Hematopoietic multipotent progenitor cell treated with erythropoietin and hydrocortisone succinate and interleukin-3 and kit ligand, for 17 days (in vitro differentiated cells): ENCODE data around the gene MBD3L1.

Source experiments
- DNase-seq: peaks from one replicate; pipeline ENCODE4 v3.0.0-alpha.2; 2015; ENCODE audit warnings: low spot score

MBD3L1 gene

DNA sequence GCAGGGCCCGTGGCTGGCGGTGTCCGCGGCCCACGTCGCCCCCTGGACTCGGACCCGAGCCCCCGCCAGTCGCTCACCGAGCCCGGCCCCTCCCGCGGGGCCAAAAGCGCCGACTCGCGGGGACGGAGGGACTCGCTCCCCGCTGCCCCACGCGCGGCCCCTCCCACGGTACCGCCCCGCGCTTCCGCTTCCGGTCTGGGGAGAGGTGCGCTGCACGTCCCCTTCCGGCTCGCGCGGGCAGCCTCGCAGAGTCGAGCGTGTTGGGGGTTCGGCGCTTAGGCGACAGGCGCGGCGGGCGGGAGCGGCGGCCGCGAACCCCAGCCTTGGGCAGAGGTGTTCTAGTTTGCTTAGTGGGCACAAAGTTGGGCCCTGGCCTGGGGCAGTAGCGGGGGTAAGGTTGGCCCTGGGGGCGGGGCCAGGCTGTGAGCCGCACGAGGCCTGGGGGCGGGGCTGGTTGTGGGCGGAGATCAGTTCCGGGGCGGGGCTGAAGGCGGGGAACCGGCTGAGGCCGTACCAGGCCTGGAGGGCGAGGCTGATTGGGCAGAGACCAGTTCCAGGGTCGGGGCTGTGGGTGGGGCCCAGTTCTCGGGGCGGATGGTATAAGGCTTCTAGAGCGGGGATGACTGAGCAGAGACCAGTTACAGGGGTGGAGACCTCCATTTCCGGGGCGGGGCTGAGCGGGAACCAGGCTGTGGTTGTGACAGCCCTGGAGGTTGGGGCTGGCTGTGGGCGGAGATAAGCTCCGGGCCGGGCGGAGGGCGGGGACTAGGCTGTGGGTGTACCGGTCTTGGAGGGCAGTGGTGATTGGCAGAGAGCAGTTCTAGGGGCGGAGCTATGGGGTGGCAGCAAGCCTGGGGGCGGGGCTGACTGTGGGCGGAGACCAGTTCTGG lies at the start of gene MBD3L1, which contains the start of gene ZNF558:
MBD3L1 (plus strand) TSS at position 246 of the 890 bp plus-strand sequence. CDS start 10,302 bp downstream, outside the sequence.
ZNF558 (minus strand) TSS at position 173 of the 890 bp plus-strand sequence. CDS start 9,645 bp downstream, outside the sequence.
- peak; percentile 97 for DNase-seq

DNA sequence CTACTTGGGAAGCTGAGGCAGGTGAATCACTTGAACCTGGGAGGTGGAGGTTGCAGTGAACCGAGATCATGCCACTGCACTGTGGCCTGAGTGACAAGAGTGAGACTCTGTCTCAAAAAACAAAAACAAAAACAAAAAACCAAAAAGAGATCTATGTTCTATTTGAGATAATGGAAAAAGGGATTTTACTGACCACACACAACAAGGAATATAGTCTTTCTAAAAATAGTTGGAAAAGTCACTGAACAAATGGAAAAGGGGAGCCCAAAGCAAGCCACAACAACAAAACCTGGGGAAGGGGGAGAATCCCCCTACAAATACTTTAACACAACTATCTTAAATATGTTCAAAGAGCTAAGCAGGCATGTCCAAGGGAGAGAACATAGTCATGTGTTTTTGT lies 37.4 kb upstream of the MBD3L1 start:
- no peak for DNase-seq

DNA sequence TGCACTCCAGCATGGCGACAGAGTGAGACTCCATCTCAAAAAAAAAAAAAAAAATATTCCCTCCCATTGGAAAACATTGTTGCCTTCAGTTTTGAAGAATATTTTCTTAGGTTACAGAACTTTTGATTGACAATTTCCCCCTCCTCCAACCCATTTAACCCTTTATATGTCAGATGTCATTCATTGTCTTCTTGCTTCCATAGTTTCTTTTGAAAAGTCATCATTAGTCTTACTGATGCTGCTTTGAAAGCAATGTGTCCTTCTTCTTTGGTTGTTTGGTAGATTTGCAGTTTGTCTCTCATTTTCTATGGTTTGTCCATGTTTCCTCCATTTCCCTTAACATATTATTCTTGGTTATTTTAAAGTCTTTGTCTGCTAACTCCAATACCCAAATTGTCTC lies 25.5 kb upstream of the MBD3L1 start:
- DNase-seq: no peak

DNA sequence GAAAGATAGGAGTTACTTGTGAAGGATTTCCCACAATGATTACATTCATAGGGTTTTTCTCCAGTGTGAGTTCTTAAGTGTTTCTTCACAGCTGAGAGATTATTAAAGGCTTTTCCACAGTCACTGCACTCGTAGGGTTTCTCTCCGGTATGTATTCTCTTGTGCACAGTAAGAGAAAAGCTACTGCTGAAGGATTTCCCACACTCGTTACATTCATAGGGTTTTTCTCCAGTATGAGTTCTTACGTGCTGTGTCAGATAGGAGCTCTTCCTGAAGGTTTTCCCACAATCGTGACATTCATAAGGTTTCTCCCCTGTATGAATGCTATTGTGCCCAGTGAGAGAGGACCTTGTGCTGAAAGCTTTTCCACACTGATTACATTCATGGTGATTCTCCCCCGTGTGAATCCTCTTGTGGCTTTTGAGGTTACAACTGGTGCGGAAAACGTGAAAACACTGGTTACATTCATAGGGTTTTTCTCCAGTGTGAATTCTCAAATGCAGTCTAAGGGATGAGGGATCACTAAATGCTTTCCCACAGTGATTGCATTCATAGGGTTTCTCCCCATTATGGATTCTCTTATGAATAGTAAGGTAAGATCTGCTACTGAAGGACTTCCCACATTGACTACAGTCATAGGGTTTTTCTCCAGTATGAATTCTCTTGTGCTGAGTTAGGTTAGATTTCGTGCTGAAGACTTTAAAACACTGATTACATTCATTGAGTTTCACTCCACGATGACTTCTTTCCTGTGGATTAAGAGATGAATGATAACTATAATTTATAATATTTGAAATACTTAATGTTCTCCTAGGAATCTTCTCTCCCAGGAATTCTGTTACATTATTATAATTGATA lies 20.6 kb upstream of the MBD3L1 start:
- no peak for DNase-seq

DNA sequence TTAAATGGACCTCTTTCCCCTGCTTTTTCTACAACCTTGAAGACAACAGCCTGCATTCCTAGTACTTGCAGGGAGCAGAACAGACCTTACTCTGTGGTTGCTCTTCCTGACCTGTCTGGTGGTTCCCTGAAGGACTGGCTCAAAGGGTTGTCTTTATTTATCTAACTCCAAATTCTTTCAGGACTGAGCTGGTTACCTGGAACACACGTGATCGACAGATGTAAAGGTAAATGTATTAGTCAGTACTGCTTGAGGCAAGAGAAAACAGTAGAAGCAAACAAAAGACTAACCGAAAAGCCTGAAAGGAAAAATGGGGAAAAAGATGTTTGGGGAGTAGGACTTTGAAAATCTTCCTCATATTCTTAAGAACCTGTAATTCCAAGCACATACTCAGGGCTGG lies 18.0 kb upstream of the MBD3L1 start:
- DNase-seq: no peak

DNA sequence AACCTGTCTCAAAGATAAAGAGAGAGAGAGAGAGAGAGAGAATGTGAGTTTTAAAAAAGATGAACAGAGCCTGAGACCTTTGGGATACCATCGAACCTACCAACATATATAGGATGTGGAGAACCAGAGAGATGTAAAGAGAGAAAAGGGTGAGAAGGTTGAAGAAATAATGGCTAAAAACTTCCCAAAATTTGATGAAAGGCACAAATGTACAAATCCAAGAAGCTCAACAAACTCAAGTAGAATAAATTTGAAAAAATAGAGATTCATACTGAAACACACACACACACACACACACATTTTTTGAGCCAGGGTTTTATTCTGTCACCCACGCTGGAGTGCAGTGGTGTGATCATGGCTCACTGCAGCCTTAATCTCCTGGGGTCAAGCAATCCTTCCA lies 16.4 kb upstream of the MBD3L1 start:
- no peak for DNase-seq

DNA sequence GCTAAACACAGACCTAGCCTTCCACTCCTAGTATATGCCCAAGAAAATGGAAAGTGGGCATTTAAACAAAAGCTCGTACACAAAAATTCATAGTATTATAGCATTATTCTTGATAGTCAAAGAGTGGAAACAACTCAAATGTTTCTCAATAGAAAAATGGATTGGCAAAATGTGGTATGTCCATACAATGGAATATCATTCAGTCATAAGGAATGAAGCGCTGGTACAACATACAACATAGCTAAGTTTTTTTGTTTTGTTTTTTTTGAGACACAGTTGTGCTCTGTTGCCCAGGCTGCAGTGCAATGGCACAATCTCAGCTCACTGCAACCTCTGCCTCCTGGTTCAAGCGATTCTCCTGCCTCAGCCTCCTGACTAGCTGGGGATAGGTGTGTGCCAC lies 11.9 kb upstream of the MBD3L1 start:
- DNase-seq: no peak

DNA sequence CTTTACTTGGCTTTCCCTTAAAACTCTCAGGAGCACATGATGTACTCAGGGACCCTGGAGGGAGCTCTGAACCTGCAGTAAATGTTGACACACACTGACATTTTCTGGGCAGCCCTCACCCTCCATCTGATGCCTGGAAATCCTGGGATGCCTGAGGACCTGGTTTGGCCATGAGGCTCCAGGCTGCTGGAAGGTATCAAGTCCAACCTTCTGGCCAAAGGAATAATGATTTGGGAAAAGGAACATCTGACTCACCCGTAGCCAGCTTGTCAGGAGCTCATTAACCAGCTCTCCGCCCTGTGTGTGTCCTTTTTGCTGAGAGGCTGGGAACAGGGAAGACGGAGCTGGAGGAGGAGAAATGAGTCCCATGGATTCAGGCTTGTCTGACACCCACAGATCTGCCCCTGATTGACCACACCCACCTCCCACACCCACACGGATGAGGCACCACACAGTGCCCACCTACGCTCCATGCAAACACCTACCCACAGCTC lies 10.4 kb upstream of the MBD3L1 start:
- DNase-seq: no peak

DNA sequence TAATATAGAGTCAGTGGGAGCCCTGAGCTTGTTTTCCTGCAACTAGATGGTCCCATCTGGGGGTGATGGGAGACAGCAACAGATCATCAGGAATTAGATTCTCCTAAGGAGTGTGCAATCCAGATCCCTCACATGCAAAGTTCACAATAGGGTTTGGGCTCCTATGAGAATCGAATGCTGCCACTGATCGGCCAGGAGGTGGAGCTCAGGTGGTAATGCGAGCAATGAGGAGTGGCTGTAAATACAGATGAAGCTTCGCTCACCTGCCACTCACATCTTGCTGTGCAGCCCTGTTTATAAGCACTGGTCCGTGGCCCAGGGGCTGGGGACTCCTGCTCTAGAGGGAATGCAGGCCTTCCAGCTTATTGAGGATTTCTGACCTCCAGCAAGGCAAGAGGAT lies 5.8 kb upstream of the MBD3L1 start:
- DNase-seq: no peak

DNA sequence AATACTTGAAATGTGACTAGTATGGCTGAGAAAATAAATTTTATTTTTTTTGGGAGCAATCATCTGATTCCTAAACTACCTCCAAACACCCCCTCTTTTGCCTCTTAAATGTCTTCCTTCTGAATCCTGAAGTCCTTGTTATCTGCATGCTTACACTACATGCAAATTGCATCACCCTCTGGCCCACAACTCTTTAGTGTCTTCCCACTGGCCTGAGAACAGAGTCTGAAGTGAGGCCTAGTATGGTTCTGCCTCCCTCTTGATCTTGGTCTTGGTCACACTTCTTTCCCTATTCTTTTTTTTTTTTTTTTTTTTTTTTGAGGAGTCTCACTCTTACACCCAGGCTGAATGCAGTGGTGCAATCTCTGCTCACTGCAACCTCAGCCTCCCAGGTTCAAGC lies 4.9 kb upstream of the MBD3L1 start:
- no peak for DNase-seq

DNA sequence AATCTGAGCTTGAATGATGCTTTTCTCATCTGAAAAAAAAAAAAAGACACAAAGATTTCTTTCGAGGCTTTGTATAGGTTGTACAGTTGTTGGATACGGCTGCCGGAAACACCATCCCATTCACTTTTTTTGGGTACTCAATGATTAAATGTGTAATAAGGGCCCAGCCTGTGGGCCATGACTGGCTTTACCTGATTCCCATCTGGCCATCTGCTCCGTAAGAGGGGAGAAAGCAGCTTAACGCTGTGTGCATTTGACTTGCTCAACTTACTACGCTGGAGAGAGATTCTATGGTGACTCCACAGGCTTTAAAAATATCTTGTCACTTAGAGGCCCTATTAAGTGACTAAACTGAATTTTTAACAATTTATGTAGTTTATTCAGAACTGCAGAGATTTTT lies 804 bp upstream of the MBD3L1 start:
- no peak for DNase-seq

DNA sequence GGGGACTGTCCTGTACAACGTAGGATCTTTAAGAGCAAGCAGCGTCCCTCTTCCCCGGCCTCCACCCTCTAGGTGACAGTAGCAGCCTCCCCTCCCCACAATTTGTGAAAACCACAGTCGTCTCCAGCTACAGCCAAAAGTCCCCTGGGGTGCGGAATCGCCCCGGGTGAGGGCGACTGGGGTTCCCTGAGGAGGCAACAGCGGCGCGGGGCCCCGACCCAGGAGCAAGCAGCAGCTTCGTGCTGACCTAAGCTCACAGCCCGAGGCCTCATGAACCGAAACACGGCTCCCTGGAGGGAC lies 395 bp upstream of the MBD3L1 start:
- no peak for DNase-seq

DNA sequence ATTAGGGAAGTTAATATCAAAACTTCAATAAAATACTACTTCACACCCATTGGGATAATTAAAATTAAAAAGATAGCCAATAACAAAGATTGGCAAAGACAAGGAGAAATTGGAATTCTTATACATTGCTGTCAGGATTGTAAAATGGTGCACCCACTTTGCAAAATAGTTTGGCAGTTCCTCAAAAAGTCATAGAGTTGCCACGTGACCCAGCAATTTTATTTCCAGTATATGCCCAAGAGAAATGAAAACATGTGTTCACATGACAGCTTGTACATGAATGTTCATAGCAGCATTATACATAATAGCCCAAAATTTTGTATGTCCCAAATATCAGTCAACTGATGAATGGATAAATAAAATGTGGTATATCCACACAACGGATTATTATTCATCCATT lies 3.3 kb downstream of the MBD3L1 start:
- DNase-seq: no peak

DNA sequence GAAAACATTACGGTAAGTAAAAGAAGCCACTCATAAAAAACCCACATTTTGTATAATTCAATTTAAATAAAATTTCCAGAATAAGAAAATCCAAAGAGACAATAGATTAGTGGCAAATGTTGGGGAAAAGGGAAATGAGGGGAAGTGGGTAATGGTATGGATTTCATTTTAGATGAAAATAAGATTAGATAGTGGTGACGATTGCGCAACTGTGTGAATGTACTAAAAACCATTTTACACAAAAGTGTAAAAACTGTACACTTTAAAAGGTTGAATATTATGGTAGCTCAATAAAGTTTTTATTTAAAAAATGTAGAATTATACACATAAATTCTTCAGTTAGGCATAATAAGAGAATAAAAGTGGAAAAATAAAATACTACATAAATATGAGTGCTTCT lies 3.7 kb downstream of the MBD3L1 start:
- no peak for DNase-seq

DNA sequence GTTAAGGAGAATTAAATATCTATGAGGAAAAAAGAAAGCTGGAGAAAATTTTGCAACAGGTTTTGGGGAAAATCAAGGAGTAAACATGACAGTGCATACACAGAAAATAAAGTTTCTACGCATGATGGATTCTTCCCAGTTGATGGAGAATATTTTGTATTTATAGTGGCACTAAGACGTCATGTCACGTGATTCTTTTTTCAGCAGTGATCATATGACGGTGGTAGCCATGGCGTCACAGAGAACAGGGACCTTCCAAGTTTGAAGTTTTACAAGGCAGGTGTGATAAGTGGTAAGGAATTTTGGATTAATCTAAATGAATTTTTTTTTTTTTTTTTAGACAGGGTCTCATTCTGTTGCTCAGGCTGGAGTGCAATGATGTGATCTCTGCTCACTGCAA lies 8.5 kb downstream of the MBD3L1 start:
- no peak for DNase-seq

DNA sequence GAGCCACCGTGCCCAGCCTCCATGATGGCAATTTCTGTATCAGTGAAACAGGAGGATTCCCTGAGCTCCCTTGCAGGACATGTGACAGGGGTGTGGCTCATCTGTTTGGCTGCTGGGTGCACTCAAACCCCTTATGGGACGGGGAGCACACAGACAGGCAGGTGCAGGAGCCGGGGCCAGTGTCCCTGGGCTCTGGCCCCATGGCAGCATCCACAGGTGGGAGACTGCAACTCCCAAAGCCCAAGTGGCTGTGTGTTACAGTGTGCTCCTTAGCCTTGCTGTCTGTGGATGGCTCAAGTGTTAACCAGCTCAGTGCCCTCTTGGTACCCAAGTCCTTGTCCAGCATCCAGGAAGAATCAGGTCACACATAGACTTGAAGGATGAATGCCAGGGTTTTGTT lies 14.6 kb downstream of the MBD3L1 start:
- no peak for DNase-seq

DNA sequence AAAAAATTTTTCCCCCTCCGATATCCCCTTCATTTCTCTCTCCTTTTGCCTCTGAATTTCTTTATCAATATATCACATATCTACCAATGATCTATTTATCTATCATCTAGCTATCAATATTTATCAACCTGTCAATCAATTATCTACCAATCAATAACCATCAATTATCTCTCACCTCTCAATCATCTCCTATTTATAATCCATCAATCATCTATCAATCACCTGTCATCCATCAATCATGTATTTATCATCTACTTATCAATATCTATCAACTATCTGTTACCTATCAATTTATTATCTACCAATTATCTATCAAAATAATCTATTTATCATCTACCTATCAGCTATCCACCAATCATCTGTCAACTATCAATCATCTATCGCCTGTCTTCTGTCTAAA lies 17.1 kb downstream of the MBD3L1 start:
- DNase-seq: no peak

DNA sequence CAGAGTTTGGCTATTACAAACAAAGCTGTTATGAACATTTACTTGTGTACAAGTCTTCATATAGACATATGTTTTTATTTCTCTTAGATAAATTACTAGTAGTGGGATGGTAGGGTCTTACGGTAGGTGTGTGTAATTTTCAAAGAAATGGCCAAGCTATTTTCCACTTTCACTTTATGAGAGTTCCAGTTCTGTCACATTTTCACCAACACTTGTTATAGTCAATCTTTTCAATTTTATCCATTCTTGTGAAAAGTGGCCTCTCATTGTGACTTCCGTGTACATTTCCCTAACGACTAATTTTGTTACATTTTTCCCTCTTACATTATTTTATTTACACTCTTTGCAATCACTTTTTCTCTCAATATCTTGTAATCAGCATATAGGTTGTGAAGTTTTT lies 18.3 kb downstream of the MBD3L1 start:
- DNase-seq: no peak

DNA sequence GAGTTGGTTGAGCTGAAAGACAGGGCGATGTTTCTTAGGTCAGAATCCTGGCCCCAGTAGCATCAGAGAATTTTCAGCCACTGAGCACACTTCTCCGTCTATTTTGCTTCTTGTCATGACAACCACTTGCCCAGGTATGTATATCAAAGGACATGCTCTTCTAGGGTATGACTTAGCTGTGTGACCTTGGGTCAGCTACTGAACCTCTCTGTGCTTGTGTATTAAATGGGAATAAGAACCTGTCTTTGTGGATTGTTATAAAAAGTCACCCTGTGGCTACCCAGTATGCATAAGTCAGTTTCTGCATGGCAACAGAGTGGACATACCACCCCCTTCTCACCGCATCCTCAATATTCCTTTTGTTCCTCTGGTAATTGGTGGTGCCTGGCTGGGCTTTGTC lies 26.1 kb downstream of the MBD3L1 start:
- DNase-seq: no peak

DNA sequence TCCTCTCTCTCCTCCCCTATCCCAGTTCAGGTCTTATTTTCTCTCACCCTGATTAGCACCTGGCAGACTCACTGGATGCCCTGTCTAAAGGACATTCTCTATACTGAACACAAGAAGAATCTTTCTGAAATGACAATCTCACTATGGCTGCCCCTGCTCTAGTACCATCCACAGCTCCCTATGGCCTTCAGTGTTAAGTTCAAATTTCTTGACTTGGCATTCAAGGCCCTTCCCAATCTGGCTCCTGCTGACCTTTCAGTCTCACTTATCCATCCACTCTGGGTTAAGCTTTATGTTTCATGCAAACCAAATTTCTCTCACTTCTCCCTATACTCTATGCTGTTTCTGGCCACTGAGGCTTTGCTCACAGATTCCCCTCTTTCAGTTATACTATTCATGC lies 34.2 kb downstream of the MBD3L1 start:
- no peak for DNase-seq

DNA sequence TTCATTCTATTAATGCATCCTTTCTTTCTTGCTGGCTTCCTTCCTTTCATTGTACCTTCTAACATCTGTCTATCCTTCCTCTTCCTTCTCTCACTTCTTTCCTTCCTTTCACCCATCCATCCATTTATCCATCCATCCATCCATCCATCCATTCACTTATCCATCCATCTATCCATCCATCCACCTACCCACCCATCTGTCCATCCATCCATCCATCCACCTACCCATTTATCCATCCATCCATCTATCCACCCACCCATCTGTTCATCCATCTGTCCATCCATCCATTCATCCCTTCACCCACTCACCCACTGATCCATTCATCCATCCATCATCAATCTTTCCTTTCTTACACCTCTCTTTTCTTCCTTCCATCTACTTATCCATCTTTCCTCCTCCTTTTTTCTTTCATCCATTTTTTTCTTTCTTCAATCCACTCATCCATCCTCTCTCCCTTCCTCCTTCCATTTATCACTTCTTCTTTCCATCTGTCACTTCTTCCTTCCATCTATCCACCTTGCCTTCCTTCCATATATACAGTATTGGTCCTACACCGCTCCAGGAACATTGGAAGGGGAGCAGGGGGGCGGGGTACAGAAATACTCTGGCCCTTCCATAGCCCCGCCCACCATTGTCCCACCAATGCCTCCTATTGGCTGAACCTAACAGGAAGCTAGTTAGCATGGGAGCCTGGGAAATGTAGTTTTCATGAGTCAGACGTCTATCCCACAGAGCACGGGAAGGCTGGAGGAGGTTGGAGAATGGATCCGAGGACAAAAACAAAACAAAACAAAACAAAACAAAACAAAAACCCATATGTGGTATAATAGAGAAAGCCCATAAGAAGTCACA lies 45.9 kb downstream of the MBD3L1 start:
- no peak for DNase-seq

DNA sequence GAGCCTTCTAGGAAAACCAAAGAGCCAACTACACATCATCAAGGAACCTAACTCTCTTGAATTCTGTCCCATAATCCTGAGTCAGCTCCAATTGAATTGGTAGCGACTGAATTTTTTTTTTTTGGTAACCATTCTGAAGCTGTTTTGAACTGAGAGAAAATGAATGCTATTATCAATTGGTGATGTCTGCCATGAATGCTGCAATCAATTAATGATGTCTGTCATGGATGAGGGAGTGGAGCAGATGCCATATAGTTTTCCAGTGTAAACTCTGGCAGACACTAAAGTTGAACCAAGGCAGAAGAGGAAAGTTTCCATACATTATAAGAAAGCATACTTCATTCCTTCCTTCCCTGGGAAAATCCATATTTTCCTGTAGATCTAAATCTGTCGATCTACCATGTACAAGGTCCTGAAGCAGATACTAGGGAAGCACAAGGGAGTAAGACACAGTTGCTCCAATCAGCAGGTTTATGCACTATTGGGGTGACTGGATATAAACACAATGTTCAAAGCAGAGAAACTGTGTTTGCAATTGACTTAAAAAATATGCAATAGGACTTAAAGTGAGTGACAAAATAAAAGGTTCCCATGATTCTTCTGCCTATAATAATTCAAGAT lies 48.8 kb downstream of the MBD3L1 start:
- no peak for DNase-seq
